GM12875 (cell line): Measurements from ENCODE around the gene IFI27L1.

Experiments used
- H3K4me3 ChIP-seq: one replicate; pipeline ENCODE4 v1.5.1; 2011; ENCODE audit warnings: low read depth, low read length, control low read depth
- TF ChIP-seq, protein P1 (sequence below): IDR thresholded peaks from 2 replicates; pipeline ENCODE4 v1.5.1; 2011; ENCODE audit warnings: low read depth, mild to moderate bottlenecking, control low read depth, inconsistent platforms, low read length, moderate library complexity, borderline replicate concordance; ENCODE audit not compliant: insufficient read depth

Gene IFI27L1

DNA sequence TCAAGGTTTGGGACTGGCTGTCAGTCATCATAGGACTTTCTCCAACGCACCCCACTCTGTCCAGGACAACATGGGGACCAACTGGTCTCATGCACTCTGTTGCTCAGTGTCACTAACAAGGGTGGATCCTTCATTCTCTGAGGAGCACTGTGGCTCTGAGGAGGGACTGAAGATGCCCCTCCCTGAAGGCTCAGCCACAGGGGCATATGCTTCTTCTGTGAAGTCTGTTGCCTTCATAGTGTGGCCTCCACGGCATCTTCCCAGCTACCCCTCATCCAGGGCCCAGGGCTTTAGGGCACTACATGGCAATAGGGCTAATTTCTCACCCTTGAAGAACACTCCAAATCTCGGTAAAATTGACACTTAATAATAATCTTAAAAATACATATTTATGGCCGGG lies 62.6 kb downstream of the IFI27L1 start:
- no peak overlapping the region for H3K4me3 ChIP-seq
- TF ChIP-seq, protein P1, sequence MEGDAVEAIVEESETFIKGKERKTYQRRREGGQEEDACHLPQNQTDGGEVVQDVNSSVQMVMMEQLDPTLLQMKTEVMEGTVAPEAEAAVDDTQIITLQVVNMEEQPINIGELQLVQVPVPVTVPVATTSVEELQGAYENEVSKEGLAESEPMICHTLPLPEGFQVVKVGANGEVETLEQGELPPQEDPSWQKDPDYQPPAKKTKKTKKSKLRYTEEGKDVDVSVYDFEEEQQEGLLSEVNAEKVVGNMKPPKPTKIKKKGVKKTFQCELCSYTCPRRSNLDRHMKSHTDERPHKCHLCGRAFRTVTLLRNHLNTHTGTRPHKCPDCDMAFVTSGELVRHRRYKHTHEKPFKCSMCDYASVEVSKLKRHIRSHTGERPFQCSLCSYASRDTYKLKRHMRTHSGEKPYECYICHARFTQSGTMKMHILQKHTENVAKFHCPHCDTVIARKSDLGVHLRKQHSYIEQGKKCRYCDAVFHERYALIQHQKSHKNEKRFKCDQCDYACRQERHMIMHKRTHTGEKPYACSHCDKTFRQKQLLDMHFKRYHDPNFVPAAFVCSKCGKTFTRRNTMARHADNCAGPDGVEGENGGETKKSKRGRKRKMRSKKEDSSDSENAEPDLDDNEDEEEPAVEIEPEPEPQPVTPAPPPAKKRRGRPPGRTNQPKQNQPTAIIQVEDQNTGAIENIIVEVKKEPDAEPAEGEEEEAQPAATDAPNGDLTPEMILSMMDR = no peak

DNA sequence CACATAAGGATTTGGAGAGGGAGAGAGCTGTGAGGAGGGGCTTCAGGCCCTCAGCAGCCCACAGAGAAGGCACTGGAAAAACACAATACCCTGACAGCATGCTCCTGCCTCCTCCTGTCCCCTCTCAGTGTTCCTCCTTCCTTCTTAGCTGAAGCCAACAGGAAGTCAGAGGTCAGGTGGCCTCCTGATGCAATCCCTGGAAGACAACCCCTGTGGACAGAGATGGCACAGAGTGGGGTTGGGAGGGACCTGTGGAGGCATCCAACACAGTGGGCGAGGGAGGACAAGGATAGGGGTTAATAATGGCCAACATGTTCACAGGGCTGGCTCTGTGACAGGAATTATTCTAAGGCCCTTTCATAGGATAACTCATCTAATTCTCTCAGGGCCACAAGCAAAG lies 63.7 kb downstream of the IFI27L1 start:
- H3K4me3 ChIP-seq = no peak overlapping the region
- TF ChIP-seq, protein P1 = no peak

DNA sequence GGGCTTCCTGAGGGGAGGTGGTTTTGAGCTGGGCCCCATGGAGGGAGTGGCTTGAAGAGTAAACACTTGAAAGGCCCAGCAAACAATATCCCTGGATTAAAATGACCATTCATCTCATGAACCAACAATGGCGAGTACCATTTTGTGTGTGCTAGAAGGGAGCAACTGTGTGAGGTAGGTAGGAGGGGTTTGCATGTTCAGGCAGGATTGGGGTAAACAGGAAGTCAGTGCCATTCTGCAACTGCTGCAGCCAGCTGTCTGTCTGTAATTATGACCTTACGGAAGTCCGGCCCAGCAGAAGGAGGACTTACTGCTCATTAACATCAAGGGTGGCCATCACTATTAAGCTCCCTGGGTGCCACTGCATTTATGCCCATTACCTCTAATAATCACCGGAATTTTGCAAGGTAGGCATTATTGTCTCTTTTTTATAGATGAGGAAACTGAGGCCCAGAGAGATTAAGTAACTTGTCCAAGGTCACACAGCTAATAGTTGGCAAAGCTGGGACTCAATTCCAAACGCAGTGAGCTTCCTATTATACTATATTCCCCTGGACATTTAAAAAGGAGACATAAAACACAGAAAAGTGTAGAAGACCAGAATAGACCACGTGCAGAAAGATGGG lies 64.9 kb downstream of the IFI27L1 start:
- H3K4me3 ChIP-seq = no peak overlapping the region
- TF ChIP-seq, protein P1 = no peak
